ENCODE data around the gene TMEM87A. TPM values are rescaled to one million over a fixed set of nuclear protein-coding genes. Genes with fewer than 3 reads are reported as not detected.

TMEM87A gene
- total RNA-seq, 2 donors from 2014 or later = 39.8 to 94.4 TPM

- H3K27me3 ChIP-seq (replicated peaks; ENCODE audit: insufficient read depth) = no peaks in the 10 kb centered on the region
- no peak overlapping the region for H3K4me3 ChIP-seq
- no peak for TF ChIP-seq CTCF (IDR thresholded peaks at IDR 0.05)
- no peak overlapping the region for H3K27ac ChIP-seq
- H3K9me3 ChIP-seq = no peaks in the 10 kb centered on the region
- H3K4me1 ChIP-seq (ENCODE audit: control insufficient read depth in 1 of 2, low read depth in 2 of 2) = no peaks in the 10 kb centered on the region
- ATAC-seq (ENCODE audit: insufficient number of reproducible peaks, low FRiP score, low read depth) (no peak), DNase-seq (ENCODE audit: low spot score) (no peak)
- peaks cover 57% of the 10 kb centered on the region for H3K36me3 ChIP-seq
Observed at GRCh38 chr15:42178056-42178455, 95.2 kb downstream of the TMEM87A start.

- H3K9me3 ChIP-seq = no peaks in the 10 kb centered on the region
- H3K36me3 ChIP-seq = peaks cover 65% of the 10 kb centered on the region
- no peak overlapping the region for H3K27ac ChIP-seq
- no peaks in the 10 kb centered on the region for H3K4me1 ChIP-seq (ENCODE audit: control insufficient read depth in 1 of 2, low read depth in 2 of 2)
- no peaks in the 10 kb centered on the region for H3K27me3 ChIP-seq (replicated peaks; ENCODE audit: insufficient read depth)
- ATAC-seq (ENCODE audit: insufficient number of reproducible peaks, low FRiP score, low read depth) (no peak), DNase-seq (ENCODE audit: low spot score) (no peak)
- no peak for TF ChIP-seq CTCF (IDR thresholded peaks at IDR 0.05)
- no peak overlapping the region for H3K4me3 ChIP-seq
Observed at GRCh38 chr15:42175671-42176070, 97.6 kb downstream of the TMEM87A start.

GRCh38 chr15:42172475-42172874, 100.8 kb downstream of the TMEM87A start:
- Histone ChIP-seq H3K4me3 (no peak overlapping the region), H3K27ac (no peak overlapping the region), H3K9me3 (no peaks in the 10 kb centered on the region), H3K4me1 (ENCODE audit: control insufficient read depth in 1 of 2, low read depth in 2 of 2) (no peaks in the 10 kb centered on the region), H3K36me3 (peaks cover 68% of the 10 kb centered on the region), H3K27me3 (replicated peaks; ENCODE audit: insufficient read depth) (no peaks in the 10 kb centered on the region)
- ATAC-seq (ENCODE audit: insufficient number of reproducible peaks, low FRiP score, low read depth) (no peak), DNase-seq (ENCODE audit: low spot score) (no peak)
- no peak for TF ChIP-seq CTCF (IDR thresholded peaks at IDR 0.05)

GRCh38 chr15:42171795-42172194, 101.4 kb downstream of the TMEM87A start:
- Histone ChIP-seq H3K36me3 (peaks cover 71% of the 10 kb centered on the region), H3K4me1 (ENCODE audit: control insufficient read depth in 1 of 2, low read depth in 2 of 2) (no peaks in the 10 kb centered on the region)
- no peak for TF ChIP-seq CTCF (IDR thresholded peaks at IDR 0.05)

GRCh38 chr15:42171122-42171521, 102.1 kb downstream of the TMEM87A start:
- no peak for TF ChIP-seq CTCF (IDR thresholded peaks at IDR 0.05)
- Histone ChIP-seq H3K4me3 (no peak overlapping the region), H3K27me3 (replicated peaks; ENCODE audit: insufficient read depth) (no peaks in the 10 kb centered on the region), H3K4me1 (ENCODE audit: control insufficient read depth in 1 of 2, low read depth in 2 of 2) (no peaks in the 10 kb centered on the region), H3K36me3 (peaks cover 75% of the 10 kb centered on the region), H3K27ac (no peak overlapping the region), H3K9me3 (no peaks in the 10 kb centered on the region)
- ATAC-seq (ENCODE audit: insufficient number of reproducible peaks, low FRiP score, low read depth) (no peak), DNase-seq (ENCODE audit: low spot score) (no peak)

More at GRCh38 chr15:42171795-42172194, 101.4 kb downstream of the TMEM87A start:
- Histone ChIP-seq H3K27me3 (replicated peaks; ENCODE audit: insufficient read depth) (no peaks in the 10 kb centered on the region), H3K4me3 (no peak overlapping the region), H3K27ac (no peak overlapping the region), H3K9me3 (no peaks in the 10 kb centered on the region)
- ATAC-seq (ENCODE audit: insufficient number of reproducible peaks, low FRiP score, low read depth) (no peak), DNase-seq (ENCODE audit: low spot score) (no peak)

Data from thoracic aorta (tissue), 2 donors.